Measurements from ENCODE around the gene MYLIP.

MYLIP gene

GRCh38 chr6:16183187-16183664, 54.3 kb downstream of the MYLIP start:
- no peak for DNase-seq
- intact Hi-C loops (cut with DNase I) = loop anchor here (5.0 to 10.0 kb wide), 2 partner anchors 58 to 491 kb away; partner anchors contain the start of gene MYLIP

- peak in 18 of 42 donors; percentile 16 to 74 (median 35) for DNase-seq
- intact Hi-C loops (cut with DNase I) = loop anchor here (5.0 to 10.0 kb wide), 2 partner anchors 59 to 492 kb away; partner anchors contain the start of gene MYLIP
These were observed 55.2 kb downstream of the MYLIP start for GRCh38 chr6:16184129-16184528.

- intact Hi-C loops (cut with DNase I) = loop anchor here (5.0 to 10.0 kb wide), 2 partner anchors 60 to 492 kb away; partner anchors contain the start of gene MYLIP
- DNase-seq = no peak
These were observed 55.7 kb downstream of the MYLIP start for GRCh38 chr6:16184551-16184950.

GRCh38 chr6:16187176-16187575, 58.3 kb downstream of the MYLIP start:
- intact Hi-C loops (cut with DNase I) = loop anchor here (10.0 kb wide), 1 partner anchor 62 kb away; the partner anchor contains the start of gene MYLIP
- no peak for DNase-seq

- no peak for DNase-seq
- intact Hi-C loops (cut with DNase I) = no loop called here
These were observed 61.3 kb downstream of the MYLIP start for GRCh38 chr6:16190214-16190613.

- intact Hi-C loops (cut with DNase I) = no loop called here
- no peak for DNase-seq
These were observed 67.5 kb downstream of the MYLIP start for GRCh38 chr6:16196260-16196983.

GRCh38 chr6:16196984-16197546, 68.2 kb downstream of the MYLIP start:
- intact Hi-C loops (cut with DNase I) = no loop called here
- no peak for DNase-seq

Data from head of caudate nucleus (tissue), 42 donors.